GM12891 (cell line): Measurements from ENCODE around the gene EHD4.

ENCODE experiments used
- POLR2A ChIP-seq: IDR thresholded peaks from 2 replicates; pipeline ENCODE4 v1.6.1; 2011; ENCODE audit warnings: low read depth, low read length, control low read depth
- POLR2AphosphoS5 ChIP-seq: IDR thresholded peaks from 2 replicates; pipeline ENCODE4 v1.6.1; 2011; ENCODE audit warnings: low read depth, low read length, control low read depth

DNA sequence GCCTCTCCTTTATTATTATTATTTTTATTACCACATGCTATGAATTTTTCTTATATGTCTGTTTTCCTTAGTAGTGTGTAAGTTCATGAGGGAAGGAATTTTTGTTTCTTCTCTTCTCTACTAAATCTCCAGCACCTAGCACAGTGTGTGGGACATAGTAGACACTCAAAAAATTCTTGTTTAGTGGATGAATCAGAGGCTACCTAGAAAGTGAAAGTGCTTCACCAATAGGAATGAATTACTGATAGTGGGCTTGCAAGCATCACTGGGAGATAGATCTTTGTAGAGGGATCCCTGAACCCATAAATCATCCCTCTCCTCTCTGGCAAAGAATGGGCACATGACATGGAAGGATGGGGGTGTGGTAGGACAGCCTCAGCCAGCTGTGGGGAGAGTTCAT is 87.0 kb downstream of the EHD4 start:
- TF ChIP-seq POLR2AphosphoS5 (no peak), POLR2A (no peak)
